T-cell (primary cell): ENCODE results near the gene TTLL1. TPM values are rescaled to one million over a fixed set of nuclear protein-coding genes. Genes with fewer than 3 reads are reported as not detected.
"Not testable (repeated sequence)": the region's sequence is repeated elsewhere in the genome, so short reads cannot be mapped to it uniquely, and the experiment has no call there.

Source experiments
- ATAC-seq, 4 experiments: fragments of 200-7000 bp in 3 of 4; fragments of 150-1000 bp in 1 of 4; cut with Tn5 transposase; replicated peaks in 1 of 4; 1 replicate in 3 of 4; 2 replicates in 1 of 4; pipeline ENCODE4 v1.10.0; 2021; ENCODE audit warnings: moderate library complexity in 3 of 4, mild to moderate bottlenecking in 2 of 4, moderate number of reproducible peaks in 1 of 4
- CTCF ChIA-PET, 2 donors: fragments of 300-600 bp; sonication (Branson Sonifier 250); formaldehyde crosslinking; loops; one replicate each; lab custom pipeline; 2022; ENCODE audit warnings: antibody characterized with exemption in 2 of 2; lab: Charles Lee
- POLR2A ChIA-PET, 2 donors: fragments of 300-600 bp; sonication (Branson Sonifier 250); formaldehyde crosslinking; loops; one replicate each; lab custom pipeline; 2022; ENCODE audit warnings: antibody characterized with exemption in 2 of 2; lab: Charles Lee
- DNase-seq, 35 experiments: peaks; one replicate each; pipeline versions ENCODE4 v3.0.0 to v3.0.0-alpha.2; 2013 to 2023
- H3K27ac ChIP-seq: one replicate; pipeline ENCODE4 v1.5.1; 2013; ENCODE audit warnings: low read length
- H3K27me3 ChIP-seq, 2 experiments: replicated peaks in 1 of 2; 1 replicate in 1 of 2; 2 replicates in 1 of 2; pipeline versions ENCODE4 v1.6.1 to v1.7.0; 2013; ENCODE audit warnings: low read length in 1 of 2, mixed read lengths in 1 of 2; ENCODE audit not compliant: control insufficient read depth in 2 of 2, insufficient read depth in 2 of 2; ENCODE audit errors: extremely low read depth in 1 of 2
- H3K36me3 ChIP-seq, 2 donors: 1 replicate in 1 of 2; 2 replicates in 1 of 2; pipeline versions ENCODE4 v1.6.1 to v1.7.0; 2013; ENCODE audit warnings: low read length in 1 of 2; ENCODE audit not compliant: control insufficient read depth in 2 of 2, insufficient read depth in 1 of 2; ENCODE audit errors: extremely low read depth in 1 of 2
- H3K4me1 ChIP-seq, 2 experiments: 1 replicate in 1 of 2; 2 replicates in 1 of 2; pipeline versions ENCODE4 v1.6.1 to v1.7.0; 2013; ENCODE audit warnings: low read length in 2 of 2, mixed read lengths in 1 of 2; ENCODE audit not compliant: insufficient read depth in 2 of 2, control insufficient read depth in 1 of 2; ENCODE audit errors: extremely low read depth in 1 of 2
- H3K4me3 ChIP-seq, 2 donors: 1 replicate in 1 of 2; 2 replicates in 1 of 2; pipeline versions ENCODE4 v1.5.1 to v1.7.0; 2013; ENCODE audit warnings: mild to moderate bottlenecking in 2 of 2, low read length in 1 of 2, moderate library complexity in 1 of 2; ENCODE audit not compliant: control insufficient read depth in 1 of 2; ENCODE audit errors: extremely low read depth in 1 of 2
- H3K9me3 ChIP-seq: 2 replicates; pipeline ENCODE4 v1.7.0; 2013
- H3K27ac Mint-ChIP-seq, 2 donors: one replicate each; pipeline ENCODE4 v1.8.0; 2020 to 2021; ENCODE audit warnings: mild to moderate bottlenecking in 2 of 2, mixed read lengths in 2 of 2
- H3K27me3 Mint-ChIP-seq, 2 donors: one replicate each; pipeline ENCODE4 v1.8.0; 2021 to 2022; ENCODE audit warnings: mixed read lengths in 2 of 2
- H3K36me3 Mint-ChIP-seq: one replicate; pipeline ENCODE4 v1.8.0; 2021; ENCODE audit warnings: mixed read lengths
- H3K4me1 Mint-ChIP-seq, 3 donors: one replicate each; pipeline ENCODE4 v1.8.0; 2020 to 2022; ENCODE audit warnings: mixed read lengths in 3 of 3, mild to moderate bottlenecking in 1 of 3
- H3K4me3 Mint-ChIP-seq, 3 donors: one replicate each; pipeline ENCODE4 v1.8.0; 2020 to 2022; ENCODE audit warnings: mild to moderate bottlenecking in 3 of 3, mixed read lengths in 3 of 3, moderate library complexity in 3 of 3
- H3K9me3 Mint-ChIP-seq, 3 donors: one replicate each; pipeline ENCODE4 v1.8.0; 2020 to 2022; ENCODE audit warnings: mixed read lengths in 3 of 3
- WGBS: methylation state at CpG from one replicate; pipeline ENCODE4 v1.1.5; 2013; ENCODE audit warnings: missing lambda C conversion rate; ENCODE audit not compliant: insufficient coverage; 5-methylcytosine and 5-hydroxymethylcytosine counted together
- total RNA-seq, 35 experiments: library from RNA in 6 of 35; stranded (reverse) in 6 of 35; fragments of 120-200 nt in 1 of 35; gene quantifications; one replicate each; pipeline versions ENCODE4 v1.2.1 to v1.2.4 and lab custom pipeline; 2013 to 2026

Gene TTLL1
- total RNA-seq, 5 donors from 2014 or later (not counting 1 experiment from before 2014, with no cell fraction given): 5.6 to 9.0 (median 6.9) TPM

DNA sequence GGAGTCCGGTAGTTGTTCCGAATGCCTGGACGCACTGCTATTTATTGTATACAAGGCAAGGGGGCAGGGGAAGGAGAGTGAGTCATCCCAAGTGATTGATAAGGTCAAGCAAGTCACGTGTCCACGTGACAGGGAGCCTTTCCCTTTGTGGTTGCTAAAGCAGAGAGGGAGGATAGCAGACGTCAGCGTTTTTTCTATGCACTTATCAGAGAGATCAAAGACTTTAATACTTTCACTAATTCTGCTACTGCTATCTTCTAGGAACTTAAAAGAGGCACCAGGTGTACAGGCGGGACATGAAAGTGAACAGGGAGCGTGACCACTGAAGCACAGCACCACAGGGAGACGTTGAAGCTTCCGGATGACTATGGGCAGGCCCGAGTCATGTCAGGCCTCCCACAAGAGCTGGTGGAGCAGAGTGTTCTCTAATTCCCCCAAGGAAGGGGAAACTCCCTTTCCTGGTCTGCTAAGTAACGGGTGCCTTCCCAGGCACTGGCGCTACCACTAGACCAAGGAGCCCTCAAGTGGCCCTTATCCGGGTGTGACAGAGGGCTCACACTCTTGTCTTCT is 14.9 kb upstream of the TTLL1 start:
- H3K27ac ChIP-seq, H3K4me3 ChIP-seq, H3K27me3 Mint-ChIP-seq, H3K36me3 Mint-ChIP-seq, H3K4me1 ChIP-seq, H3K27me3 ChIP-seq, H3K9me3 ChIP-seq, CTCF ChIA-PET, H3K36me3 ChIP-seq, H3K9me3 Mint-ChIP-seq: not testable (repeated sequence)
- POLR2A ChIA-PET: interaction anchor here in 1 of 2 donors (0.6 kb wide), 1 partner anchor 1741 kb away, joined by 3 read pairs; no protein-coding TSS in a partner anchor
- Mint-ChIP-seq H3K27ac (peak overlapping the region in 1 of 2 donors; percentile 67), H3K4me1 (peaks cover 8 to 12% (median 10%) of the 10 kb centered on the region in 3 donors), H3K4me3 (peak overlapping the region in 2 of 3 donors; percentile 1 to 10)
- peak in 3 of 35 experiments; percentile 3 to 50 (median 29) for DNase-seq
- peak in 3 of 4 experiments; percentile 37 to 60 (median 42) for ATAC-seq
- 40% methylated on average over 10 of the region's 15 CpGs for WGBS

DNA sequence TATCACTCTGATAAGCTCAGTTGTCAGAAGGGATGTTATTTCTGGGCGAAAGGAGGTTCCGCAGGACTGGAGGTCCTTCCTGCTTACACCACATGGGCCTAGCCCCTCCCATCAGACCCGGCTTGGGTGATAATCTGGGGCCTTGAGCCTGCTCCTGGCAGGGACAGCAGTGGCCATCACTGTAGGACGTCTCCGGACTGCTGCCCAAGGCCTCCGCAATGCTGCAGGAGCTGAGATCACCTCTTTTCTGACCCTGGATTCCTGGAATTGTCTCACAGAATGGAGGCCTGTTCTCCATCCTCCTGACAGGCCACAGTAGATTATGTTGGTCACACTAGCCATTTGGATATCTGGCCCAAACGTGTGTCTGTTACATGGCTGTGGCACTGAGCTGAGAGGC is 12.1 kb upstream of the TTLL1 start:
- H3K4me3 ChIP-seq: no peak overlapping the region
- ATAC-seq: no peak
- Mint-ChIP-seq H3K36me3 (no peaks in the 10 kb centered on the region), H3K27me3 (no peaks in the 10 kb centered on the region), H3K4me1 (peaks cover 8 to 12% (median 10%) of the 10 kb centered on the region in 3 donors), H3K4me3 (no peak overlapping the region), H3K9me3 (peaks cover 0 to 2% (median 1%) of the 10 kb centered on the region in 3 donors), H3K27ac (no peak overlapping the region)
- CTCF ChIA-PET: no interaction called here
- H3K27ac ChIP-seq: no peak overlapping the region
- WGBS: 69% methylated on average over 5 of the region's 7 CpGs
- H3K27me3 ChIP-seq: no peaks in the 10 kb centered on the region
- H3K4me1 ChIP-seq: peaks cover 0 to 6% of the 10 kb centered on the region in 2 experiments
- H3K9me3 ChIP-seq: no peaks in the 10 kb centered on the region
- DNase-seq: no peak
- H3K36me3 ChIP-seq: no peaks in the 10 kb centered on the region
- POLR2A ChIA-PET: no interaction called here

DNA sequence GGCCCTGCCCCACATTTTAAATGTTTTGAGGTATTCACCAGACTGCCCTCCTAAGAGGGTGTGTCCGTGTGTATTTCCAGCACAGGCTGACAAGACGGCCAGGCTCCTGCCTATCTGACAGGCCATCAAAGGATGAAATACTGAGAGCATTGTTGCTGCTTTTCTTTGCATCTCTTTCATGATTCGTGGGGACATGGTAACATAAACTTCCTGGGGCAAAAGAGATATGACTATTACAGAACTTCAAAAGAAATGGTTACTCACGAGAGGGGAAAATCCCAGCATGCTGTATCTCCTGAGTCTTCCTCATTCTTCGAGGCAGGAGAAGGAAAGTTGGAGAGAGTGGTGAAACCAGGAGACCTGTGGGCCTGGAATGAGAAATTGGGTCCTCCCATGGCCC is 11.0 kb upstream of the TTLL1 start:
- H3K36me3 ChIP-seq: no peaks in the 10 kb centered on the region
- no peaks in the 10 kb centered on the region for H3K27me3 ChIP-seq
- no peak for DNase-seq
- no peaks in the 10 kb centered on the region for H3K9me3 ChIP-seq
- H3K4me3 ChIP-seq: no peak overlapping the region
- CTCF ChIA-PET: no interaction called here
- H3K4me1 Mint-ChIP-seq: peaks cover 8 to 12% (median 10%) of the 10 kb centered on the region in 3 donors
- POLR2A ChIA-PET: no interaction called here
- no peaks in the 10 kb centered on the region for H3K36me3 Mint-ChIP-seq
- H3K27ac ChIP-seq: no peak overlapping the region
- no peak overlapping the region for H3K4me3 Mint-ChIP-seq
- H3K9me3 Mint-ChIP-seq: peaks cover 0 to 7% (median 6%) of the 10 kb centered on the region in 3 donors
- no peak overlapping the region for H3K27ac Mint-ChIP-seq
- no peak for ATAC-seq
- H3K27me3 Mint-ChIP-seq: no peaks in the 10 kb centered on the region
- WGBS: 41% methylated on average over 2 of the region's 5 CpGs
- peaks cover 0 to 6% of the 10 kb centered on the region in 2 experiments for H3K4me1 ChIP-seq

DNA sequence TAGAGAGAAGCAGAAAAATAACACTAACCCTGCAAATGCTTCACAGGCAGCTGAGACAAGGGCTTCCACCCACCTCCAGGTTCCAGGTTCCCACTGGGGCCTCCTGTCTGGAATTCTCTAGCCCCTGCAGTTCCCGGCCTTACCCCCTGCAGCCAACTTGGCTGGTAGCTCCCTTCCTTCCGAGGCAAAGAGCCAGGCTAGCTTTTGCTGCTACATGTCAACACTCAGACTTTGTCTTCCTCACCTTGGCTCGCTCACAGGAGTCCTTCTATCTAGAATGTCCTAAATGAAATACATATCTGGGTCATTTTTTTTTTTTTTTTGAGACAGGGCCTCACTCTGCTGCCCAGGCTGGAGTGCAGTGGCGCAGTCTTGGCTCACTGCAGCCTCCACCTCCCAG is 9.9 kb upstream of the TTLL1 start:
- DNase-seq (no peak), ATAC-seq (no peak)
- WGBS: 100% methylated on average over 3 of the region's 4 CpGs
- CTCF ChIA-PET: no interaction called here
- H3K4me1 ChIP-seq: peaks cover 0 to 2% of the 10 kb centered on the region in 2 experiments
- Mint-ChIP-seq H3K9me3 (peaks cover 0 to 7% (median 6%) of the 10 kb centered on the region in 3 donors), H3K4me3 (no peak overlapping the region), H3K27ac (no peak overlapping the region), H3K4me1 (peaks cover 5 to 7% (median 6%) of the 10 kb centered on the region in 3 donors), H3K27me3 (no peaks in the 10 kb centered on the region), H3K36me3 (no peaks in the 10 kb centered on the region)
- no peak overlapping the region for H3K4me3 ChIP-seq
- POLR2A ChIA-PET: interaction anchor here in 1 of 2 donors (0.6 kb wide), 1 partner anchor 28 kb away, joined by 3 read pairs; no protein-coding TSS in a partner anchor
- H3K27ac ChIP-seq: no peak overlapping the region
- no peaks in the 10 kb centered on the region for H3K36me3 ChIP-seq
- peaks cover 0 to 2% of the 10 kb centered on the region in 2 experiments for H3K27me3 ChIP-seq
- H3K9me3 ChIP-seq: no peaks in the 10 kb centered on the region

DNA sequence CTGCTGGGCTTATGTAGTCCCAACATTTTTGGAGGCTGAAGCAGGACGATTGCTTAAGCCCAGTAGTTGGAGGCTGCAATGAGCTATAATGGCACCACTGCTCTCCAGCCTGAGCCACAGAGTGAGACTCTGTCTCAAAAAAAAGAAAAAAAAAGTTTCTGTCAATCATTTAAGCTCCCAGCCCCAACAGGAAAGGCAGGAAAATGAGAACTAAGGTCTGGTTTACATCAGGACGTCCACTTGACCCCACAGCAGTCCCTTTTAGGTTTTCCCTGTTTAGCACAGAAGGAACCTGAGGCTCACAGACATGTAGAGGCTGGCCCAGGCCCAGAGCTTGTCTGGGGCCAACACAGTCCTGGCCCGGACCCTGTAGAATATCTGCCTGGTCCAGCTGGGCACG is 9.2 kb upstream of the TTLL1 start:
- no peaks in the 10 kb centered on the region for H3K36me3 Mint-ChIP-seq
- ChIA-PET POLR2A (interaction anchor here in 1 of 2 donors (0.6 kb wide), 1 partner anchor 29 kb away, joined by 3 read pairs; no protein-coding TSS in a partner anchor), CTCF (no interaction called here)
- H3K4me1 Mint-ChIP-seq: no peaks in the 10 kb centered on the region
- ATAC-seq (no peak), DNase-seq (no peak)
- no peak overlapping the region for H3K27ac Mint-ChIP-seq
- Histone ChIP-seq H3K9me3 (no peaks in the 10 kb centered on the region), H3K4me1 (no peaks in the 10 kb centered on the region), H3K27me3 (peaks cover 0 to 2% of the 10 kb centered on the region in 2 experiments), H3K4me3 (no peak overlapping the region), H3K36me3 (no peaks in the 10 kb centered on the region), H3K27ac (no peak overlapping the region)
- no peak overlapping the region for H3K4me3 Mint-ChIP-seq
- peaks cover 0 to 7% (median 6%) of the 10 kb centered on the region in 3 donors for H3K9me3 Mint-ChIP-seq
- 61% methylated on average over 2 of the region's 4 CpGs for WGBS
- H3K27me3 Mint-ChIP-seq: no peaks in the 10 kb centered on the region

DNA sequence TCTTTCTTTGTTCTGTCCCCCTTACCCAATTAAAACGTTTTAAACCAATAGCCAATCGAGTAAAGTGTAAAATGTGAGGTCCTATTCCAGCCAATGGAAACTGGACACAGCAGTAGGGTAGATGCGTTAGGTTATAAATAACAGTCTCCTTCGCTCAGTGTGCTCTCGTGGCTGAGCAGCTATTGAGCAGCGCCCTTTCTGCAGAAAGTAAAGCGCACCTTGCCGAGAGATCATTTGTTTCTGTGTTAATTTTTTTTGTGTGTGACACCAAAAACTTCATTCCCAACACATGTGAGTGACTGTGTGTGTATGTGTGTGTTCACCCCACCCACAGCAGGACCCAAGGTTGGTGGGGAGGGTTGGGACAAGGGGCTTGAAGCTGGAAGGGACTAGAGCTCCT is 7.2 kb upstream of the TTLL1 start:
- Mint-ChIP-seq H3K36me3 (no peaks in the 10 kb centered on the region), H3K4me3 (no peak overlapping the region), H3K9me3 (peaks cover 0 to 7% (median 6%) of the 10 kb centered on the region in 3 donors), H3K4me1 (no peaks in the 10 kb centered on the region), H3K27ac (no peak overlapping the region), H3K27me3 (no peaks in the 10 kb centered on the region)
- CTCF ChIA-PET: no interaction called here
- no peak overlapping the region for H3K27ac ChIP-seq
- peaks cover 0 to 2% of the 10 kb centered on the region in 2 experiments for H3K27me3 ChIP-seq
- POLR2A ChIA-PET: no interaction called here
- ATAC-seq: no peak
- H3K4me1 ChIP-seq: no peaks in the 10 kb centered on the region
- no peak for DNase-seq
- no peaks in the 10 kb centered on the region for H3K9me3 ChIP-seq
- no peaks in the 10 kb centered on the region for H3K36me3 ChIP-seq
- no peak overlapping the region for H3K4me3 ChIP-seq
- no CpG with 5 or more reads among the region's 8 CpGs for WGBS
